Esophagus muscularis mucosa (tissue), 4 donors: ENCODE data around the gene ATF7IP2. TPM values are rescaled to one million over a fixed set of nuclear protein-coding genes. Genes with fewer than 3 reads are reported as not detected.
A peak's percentile ranks its signal among the peaks of the same experiment; 100 is the strongest.

Experiments used
- DNase-seq: peaks from one replicate; pipeline ENCODE4 v3.0.0-alpha.2; 2017; ENCODE audit errors: extremely low spot score
- H3K27ac ChIP-seq, 4 donors: fragments of 200-600 bp; sonication (generic); replicated peaks in 1 of 4; 1 replicate in 3 of 4; 2 replicates in 1 of 4; pipeline ENCODE4 v1.5.1; 2016 to 2019; ENCODE audit warnings: mild to moderate bottlenecking in 1 of 4
- H3K27me3 ChIP-seq, 4 donors: fragments of 200-600 bp; sonication (generic); one replicate each; pipeline versions ENCODE4 v1.5.1 to v1.6.0; 2016 to 2019
- H3K36me3 ChIP-seq, 4 donors: fragments of 200-600 bp; sonication (generic); one replicate each; pipeline ENCODE4 v1.5.1; 2016 to 2019
- H3K4me1 ChIP-seq, 4 donors: fragments of 200-600 bp; sonication (generic); one replicate each; pipeline ENCODE4 v1.5.1; 2016 to 2019
- H3K4me3 ChIP-seq, 4 donors: fragments of 200-600 bp; sonication (generic); 1 replicate in 2 of 4; 2 replicates in 2 of 4; pipeline ENCODE4 v1.5.1; 2016 to 2019; ENCODE audit warnings: mild to moderate bottlenecking in 4 of 4, moderate library complexity in 1 of 4
- H3K9me3 ChIP-seq, 4 donors: fragments of 200-600 bp; sonication (generic); 1 replicate in 3 of 4; 2 replicates in 1 of 4; pipeline ENCODE4 v1.5.1; 2016 to 2019
- EP300 ChIP-seq: sonication (generic); formaldehyde crosslinking; IDR thresholded peaks from one replicate; pipeline ENCODE4 v1.6.1; 2017; ENCODE audit warnings: antibody characterized with exemption
- POLR2A ChIP-seq: fragments of 450-650 bp; IDR thresholded peaks from one replicate; pipeline ENCODE4 v1.6.1; 2017; ENCODE audit warnings: antibody characterized with exemption, moderate library complexity, mild to moderate bottlenecking, low read depth
- POLR2AphosphoS5 ChIP-seq, 2 donors: sonication (generic); formaldehyde crosslinking; IDR thresholded peaks; one replicate each; pipeline ENCODE4 v1.6.1; 2017; ENCODE audit warnings: antibody characterized with exemption in 2 of 2
- WGBS: methylation state at CpG from one replicate; pipeline ENCODE4 v1.1.5; 2018; 5-methylcytosine and 5-hydroxymethylcytosine counted together
- intact Hi-C: fragments of 100-400 bp; cut with DNase I; formaldehyde crosslinking; loops from one replicate; pipeline ENCODE4 v1.15.1; 2023
- total RNA-seq, 4 donors: library from RNA; depleted of rRNA; stranded (reverse); fragments of >200 nt; gene quantifications; one replicate each; pipeline versions ENCODE4 v1.1.0 to v1.2.1, GENCODE V29; 2016
- TF ChIP-seq, protein P1 (sequence below), 3 experiments: fragments of 200-600 bp in 2 of 3; fragments of 450-650 bp in 1 of 3; sonication (generic) in 2 of 3; IDR thresholded peaks; one replicate each; pipeline ENCODE4 v1.5.1; 2017 to 2019; ENCODE audit warnings: antibody characterized with exemption in 3 of 3, mild to moderate bottlenecking in 2 of 3, moderate library complexity in 1 of 3

Gene ATF7IP2, protein sequence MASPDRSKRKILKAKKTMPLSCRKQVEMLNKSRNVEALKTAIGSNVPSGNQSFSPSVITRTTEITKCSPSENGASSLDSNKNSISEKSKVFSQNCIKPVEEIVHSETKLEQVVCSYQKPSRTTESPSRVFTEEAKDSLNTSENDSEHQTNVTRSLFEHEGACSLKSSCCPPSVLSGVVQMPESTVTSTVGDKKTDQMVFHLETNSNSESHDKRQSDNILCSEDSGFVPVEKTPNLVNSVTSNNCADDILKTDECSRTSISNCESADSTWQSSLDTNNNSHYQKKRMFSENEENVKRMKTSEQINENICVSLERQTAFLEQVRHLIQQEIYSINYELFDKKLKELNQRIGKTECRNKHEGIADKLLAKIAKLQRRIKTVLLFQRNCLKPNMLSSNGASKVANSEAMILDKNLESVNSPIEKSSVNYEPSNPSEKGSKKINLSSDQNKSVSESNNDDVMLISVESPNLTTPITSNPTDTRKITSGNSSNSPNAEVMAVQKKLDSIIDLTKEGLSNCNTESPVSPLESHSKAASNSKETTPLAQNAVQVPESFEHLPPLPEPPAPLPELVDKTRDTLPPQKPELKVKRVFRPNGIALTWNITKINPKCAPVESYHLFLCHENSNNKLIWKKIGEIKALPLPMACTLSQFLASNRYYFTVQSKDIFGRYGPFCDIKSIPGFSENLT
- 1 to 10 TPM; 4.1 to 8.3 (median 6.3) TPM for total RNA-seq

DNA sequence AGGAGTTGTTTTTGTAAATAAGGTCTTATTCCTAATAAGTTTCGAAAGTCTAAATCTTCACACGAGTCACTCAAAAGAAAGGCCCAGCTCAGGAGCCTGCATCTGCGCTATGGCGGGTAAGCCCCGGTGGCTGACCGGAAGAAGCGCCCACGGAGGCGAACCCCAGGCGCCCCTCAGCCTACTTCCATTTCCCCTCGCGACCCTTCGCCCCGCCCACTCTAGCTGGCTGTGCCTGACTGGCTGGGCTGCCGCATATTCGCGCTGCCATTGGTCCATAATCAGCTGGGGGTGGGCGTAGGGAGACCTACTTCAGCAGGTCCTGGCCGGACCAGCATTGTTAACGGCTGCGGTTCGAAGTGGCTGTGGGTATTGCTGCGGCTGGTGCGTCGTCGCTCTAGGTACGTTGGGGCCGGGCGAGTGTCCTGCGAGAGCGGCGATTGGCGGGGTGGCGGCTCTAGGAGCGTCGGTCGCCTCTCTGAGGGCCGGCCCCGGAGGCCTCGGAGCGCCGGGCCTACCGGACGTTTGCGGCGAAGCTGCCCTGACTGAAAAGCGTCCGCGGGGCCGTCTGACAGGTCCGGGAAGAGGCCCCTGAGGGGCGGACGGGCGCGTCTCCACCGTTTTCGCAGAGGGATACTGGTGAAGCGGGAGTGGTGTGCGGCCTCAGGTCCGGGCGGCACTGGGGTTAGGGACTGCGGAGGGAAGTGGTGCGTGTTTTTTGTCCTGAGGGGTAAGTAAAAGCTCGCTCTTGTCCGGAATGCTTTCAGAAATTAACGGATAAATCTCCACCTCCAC, at the start of gene ATF7IP2:
Gene ATF7IP2 (plus strand): TSS at position 337 of the 792 bp plus-strand sequence. CDS start 44,560 bp downstream, outside the sequence.
- TF ChIP-seq, protein P1, sequence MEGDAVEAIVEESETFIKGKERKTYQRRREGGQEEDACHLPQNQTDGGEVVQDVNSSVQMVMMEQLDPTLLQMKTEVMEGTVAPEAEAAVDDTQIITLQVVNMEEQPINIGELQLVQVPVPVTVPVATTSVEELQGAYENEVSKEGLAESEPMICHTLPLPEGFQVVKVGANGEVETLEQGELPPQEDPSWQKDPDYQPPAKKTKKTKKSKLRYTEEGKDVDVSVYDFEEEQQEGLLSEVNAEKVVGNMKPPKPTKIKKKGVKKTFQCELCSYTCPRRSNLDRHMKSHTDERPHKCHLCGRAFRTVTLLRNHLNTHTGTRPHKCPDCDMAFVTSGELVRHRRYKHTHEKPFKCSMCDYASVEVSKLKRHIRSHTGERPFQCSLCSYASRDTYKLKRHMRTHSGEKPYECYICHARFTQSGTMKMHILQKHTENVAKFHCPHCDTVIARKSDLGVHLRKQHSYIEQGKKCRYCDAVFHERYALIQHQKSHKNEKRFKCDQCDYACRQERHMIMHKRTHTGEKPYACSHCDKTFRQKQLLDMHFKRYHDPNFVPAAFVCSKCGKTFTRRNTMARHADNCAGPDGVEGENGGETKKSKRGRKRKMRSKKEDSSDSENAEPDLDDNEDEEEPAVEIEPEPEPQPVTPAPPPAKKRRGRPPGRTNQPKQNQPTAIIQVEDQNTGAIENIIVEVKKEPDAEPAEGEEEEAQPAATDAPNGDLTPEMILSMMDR (IDR thresholded peaks at IDR 0.05), result no peak
- TF ChIP-seq EP300 (no peak), POLR2AphosphoS5 (IDR thresholded peaks at IDR 0.05) (peak; percentile 84 to 85), POLR2A (no peak)
- DNase-seq, result peak; percentile 94
- Histone ChIP-seq H3K36me3 (no peaks in the 10 kb centered on the region), H3K27ac (peak within 1 kb of the TSS; percentile 54 to 77 (median 70)), H3K9me3 (no peaks in the 10 kb centered on the region), H3K4me1 (peaks cover 4 to 14% (median 9%) of the 10 kb centered on the region in 4 donors), H3K27me3 (no peaks in the 10 kb centered on the region), H3K4me3 (peak within 1 kb of the TSS; percentile 58 to 74 (median 62))
- WGBS, result 11% methylated on average over 40 of the region's 66 CpGs
- intact Hi-C loops, result no loop called here

DNA sequence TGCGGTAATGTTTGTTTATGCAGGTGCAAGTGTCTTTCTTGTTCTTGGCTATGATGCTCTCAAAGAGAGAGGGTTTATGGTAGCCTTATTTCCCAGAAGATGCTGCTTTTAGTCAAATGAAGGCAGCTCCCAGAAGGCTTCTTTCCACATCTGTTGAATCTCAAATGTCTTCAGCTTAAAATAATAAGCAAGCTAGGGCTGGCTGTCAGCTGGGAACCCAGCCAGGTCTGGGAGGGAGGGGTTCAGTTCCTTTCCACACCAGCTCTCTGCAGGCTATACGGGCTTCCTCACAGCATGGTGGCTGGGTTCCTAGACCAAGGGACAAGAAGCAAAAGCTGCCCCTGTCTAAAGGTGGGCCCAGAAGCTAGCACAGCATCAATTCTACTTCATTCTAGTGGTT, 47.4 kb upstream of the ATF7IP2 start:
- no peak for DNase-seq
- 24% methylated on average over 1 of the region's 2 CpGs for WGBS
- H3K27ac ChIP-seq, result no peak overlapping the region

DNA sequence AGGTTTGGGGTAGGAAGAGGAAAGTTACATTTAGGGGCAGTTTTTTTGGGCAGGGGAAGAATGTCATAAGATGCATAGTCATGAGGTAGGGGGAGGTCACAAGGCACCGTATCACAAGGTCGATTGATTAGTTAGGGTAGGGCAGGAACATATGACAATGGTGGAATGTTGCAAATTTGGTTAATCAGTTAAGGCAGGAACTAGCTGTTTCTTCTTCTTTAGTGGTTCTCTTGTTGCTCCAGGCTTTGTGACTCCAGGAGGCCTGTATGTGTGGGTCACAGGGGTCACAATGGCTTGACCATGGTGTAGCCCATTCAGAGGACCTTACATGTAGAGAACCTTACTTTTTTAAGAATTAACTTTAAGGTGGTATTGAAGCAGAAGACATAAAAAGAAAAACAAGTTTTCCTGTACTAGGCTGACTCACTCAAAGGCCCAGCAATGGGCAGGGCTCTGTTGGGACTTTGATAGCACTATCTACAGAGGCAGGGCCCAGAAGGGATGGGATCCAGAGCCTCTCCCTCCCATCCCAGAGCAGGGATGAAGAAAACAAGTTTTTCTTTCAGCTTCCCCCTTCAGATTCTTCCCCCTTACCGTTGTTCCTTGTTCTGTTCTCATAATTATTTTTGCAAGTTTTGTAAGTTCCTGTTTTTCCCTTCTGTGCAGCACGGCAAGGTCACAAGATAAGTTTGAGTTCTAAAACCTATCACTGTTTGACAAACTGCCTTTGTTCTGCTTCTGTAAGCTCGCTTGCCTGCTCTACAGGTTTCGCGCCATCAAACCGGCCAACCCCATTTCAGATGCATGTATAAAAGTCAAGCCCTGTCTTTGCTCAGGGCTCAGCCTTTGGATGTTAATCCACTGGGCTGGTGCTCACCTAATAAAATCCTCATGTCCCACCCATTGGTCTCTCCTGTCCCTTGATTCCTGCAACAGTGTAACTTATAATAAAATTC, 45.8 kb upstream of the ATF7IP2 start:
- intact Hi-C loops, result no loop called here
- H3K4me3 ChIP-seq, result no peak overlapping the region
- peaks cover 0 to 41% (median 27%) of the 10 kb centered on the region in 4 donors for H3K9me3 ChIP-seq
- H3K4me1 ChIP-seq, result peaks cover 0 to 7% (median 0%) of the 10 kb centered on the region in 4 donors
- 87% methylated on average over 8 of the region's 8 CpGs for WGBS
- no peaks in the 10 kb centered on the region for H3K27me3 ChIP-seq
- TF ChIP-seq EP300 (no peak), POLR2A (no peak), POLR2AphosphoS5 (IDR thresholded peaks at IDR 0.05) (no peak)
- TF ChIP-seq, protein P1 (IDR thresholded peaks at IDR 0.05), result no peak
- no peak overlapping the region for H3K27ac ChIP-seq
- no peak for DNase-seq
- no peaks in the 10 kb centered on the region for H3K36me3 ChIP-seq

More for the DNA sequence above, 47.4 kb upstream of the ATF7IP2 start:
- H3K9me3 ChIP-seq, result peaks cover 0 to 35% (median 27%) of the 10 kb centered on the region in 4 donors
- intact Hi-C loops, result no loop called here
- no peaks in the 10 kb centered on the region for H3K27me3 ChIP-seq
- no peak for TF ChIP-seq POLR2AphosphoS5 (IDR thresholded peaks at IDR 0.05)
- TF ChIP-seq, protein P1 (IDR thresholded peaks at IDR 0.05), result no peak
- TF ChIP-seq EP300, result no peak
- no peak for TF ChIP-seq POLR2A
- H3K4me1 ChIP-seq, result peaks cover 0 to 7% (median 2%) of the 10 kb centered on the region in 4 donors
- H3K36me3 ChIP-seq, result no peaks in the 10 kb centered on the region
- H3K4me3 ChIP-seq, result no peak overlapping the region
